ENCODE results near the gene DAAM2.

- no peak for TF ChIP-seq POLR2A (IDR thresholded peaks at IDR 0.05)
- TF ChIP-seq, protein P1, sequence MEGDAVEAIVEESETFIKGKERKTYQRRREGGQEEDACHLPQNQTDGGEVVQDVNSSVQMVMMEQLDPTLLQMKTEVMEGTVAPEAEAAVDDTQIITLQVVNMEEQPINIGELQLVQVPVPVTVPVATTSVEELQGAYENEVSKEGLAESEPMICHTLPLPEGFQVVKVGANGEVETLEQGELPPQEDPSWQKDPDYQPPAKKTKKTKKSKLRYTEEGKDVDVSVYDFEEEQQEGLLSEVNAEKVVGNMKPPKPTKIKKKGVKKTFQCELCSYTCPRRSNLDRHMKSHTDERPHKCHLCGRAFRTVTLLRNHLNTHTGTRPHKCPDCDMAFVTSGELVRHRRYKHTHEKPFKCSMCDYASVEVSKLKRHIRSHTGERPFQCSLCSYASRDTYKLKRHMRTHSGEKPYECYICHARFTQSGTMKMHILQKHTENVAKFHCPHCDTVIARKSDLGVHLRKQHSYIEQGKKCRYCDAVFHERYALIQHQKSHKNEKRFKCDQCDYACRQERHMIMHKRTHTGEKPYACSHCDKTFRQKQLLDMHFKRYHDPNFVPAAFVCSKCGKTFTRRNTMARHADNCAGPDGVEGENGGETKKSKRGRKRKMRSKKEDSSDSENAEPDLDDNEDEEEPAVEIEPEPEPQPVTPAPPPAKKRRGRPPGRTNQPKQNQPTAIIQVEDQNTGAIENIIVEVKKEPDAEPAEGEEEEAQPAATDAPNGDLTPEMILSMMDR (IDR thresholded peaks at IDR 0.05), result no peak
- TF ChIP-seq POLR2AphosphoS5 (IDR thresholded peaks at IDR 0.05), result no peak
These were observed 43.7 kb downstream of the DAAM2 start for GRCh38 chr6:39835821-39836295.

Measured in breast epithelium (tissue), 3 donors.